ENCODE measurements around the gene NFYC. TPM values are rescaled to one million over a fixed set of nuclear protein-coding genes. Genes with fewer than 3 reads are reported as not detected.

NFYC gene
- total and polyA plus RNA-seq, 3 experiments from 2014 or later, result 51.3 to 61.6 (median 61.3) TPM

- Histone ChIP-seq H3K4me3 (ENCODE audit: low read length) (no peak overlapping the region), H3K36me3 (ENCODE audit: insufficient read depth, low read length) (no peaks in the 10 kb centered on the region), H3K27me3 (ENCODE audit: insufficient read depth, low read length, poor library complexity, severe bottlenecking) (no peaks in the 10 kb centered on the region), H3K27ac (ENCODE audit: low read depth, low read length) (peak overlapping the region; percentile 54), H3K9me3 (ENCODE audit: low read length) (no peaks in the 10 kb centered on the region), H3K4me1 (ENCODE audit: insufficient read depth, low read length) (peaks cover 8% of the 10 kb centered on the region)
- no peak for DNase-seq
- H3K36me3 Mint-ChIP-seq, result no peaks in the 10 kb centered on the region
- no peaks in the 10 kb centered on the region for H3K9me3 Mint-ChIP-seq
- POLR2A ChIA-PET, result no interaction called here
- peaks cover 9 to 28% (median 10%) of the 10 kb centered on the region in 3 donors for H3K4me1 Mint-ChIP-seq
- CTCF ChIA-PET, result interaction anchor here (0.7 kb wide), 1 partner anchor 46 kb away, joined by 3 read pairs; no protein-coding TSS in a partner anchor
- H3K27ac Mint-ChIP-seq, result no peak overlapping the region
- no peaks in the 10 kb centered on the region for H3K27me3 Mint-ChIP-seq
- no peak overlapping the region for H3K4me3 Mint-ChIP-seq
Measured at GRCh38 chr1:40820251-40820797, 128.8 kb downstream of the NFYC start.

Other genes with a start within 250 kb of the NFYC start
- gene ZFP69B, start 241.2 kb upstream of the NFYC start, total RNA-seq, result 1 to 10 TPM; 5.6 to 5.9 TPM
- gene ZFP69B, start 241.2 kb upstream of the NFYC start, polyA plus RNA-seq, result 2.3 TPM
- 1 to 10 TPM; 2.8 to 2.9 TPM for gene ZFP69, start 214.4 kb upstream of the NFYC start, total RNA-seq
- 5.4 TPM for gene ZFP69, start 214.4 kb upstream of the NFYC start, polyA plus RNA-seq
- 10 to 100 TPM; 14.7 to 14.9 TPM for gene EXO5, start 182.9 kb upstream of the NFYC start, total RNA-seq
- 8.3 TPM for gene EXO5, start 182.9 kb upstream of the NFYC start, polyA plus RNA-seq
- gene ZNF684, start 160.1 kb upstream of the NFYC start, total RNA-seq, result 1 to 10 TPM; 4.5 to 4.7 TPM
- 5.9 TPM for gene ZNF684, start 160.1 kb upstream of the NFYC start, polyA plus RNA-seq
- 1 to 10 TPM; 1.4 to 1.7 TPM for gene RIMS3, start 26.0 kb upstream of the NFYC start, total RNA-seq
- 5.4 TPM for gene RIMS3, start 26.0 kb upstream of the NFYC start, polyA plus RNA-seq
- gene KCNQ4, start 92.1 kb downstream of the NFYC start, total RNA-seq, result under 1 TPM; 0.09 to 0.16 TPM
- gene KCNQ4, start 92.1 kb downstream of the NFYC start, polyA plus RNA-seq, result not detected
- 1 to 10 TPM; 1.3 to 1.7 TPM for gene CITED4, start 170.7 kb downstream of the NFYC start, total RNA-seq
- 16.4 TPM for gene CITED4, start 170.7 kb downstream of the NFYC start, polyA plus RNA-seq

All from CD8-positive, alpha-beta memory T cell (primary cell).